ENCODE measurements around the gene B4GALNT1.

- TF ChIP-seq CTCF (IDR thresholded peaks at IDR 0.05) (no peak), POLR2A (IDR thresholded peaks at IDR 0.05) (no peak)
Observed at GRCh38 chr12:57603324-57603723, 29.7 kb downstream of the B4GALNT1 start.
